Measurements from ENCODE around the gene MTREX. TPM values are rescaled to one million over a fixed set of nuclear protein-coding genes. Genes with fewer than 3 reads are reported as not detected.
"Not testable (repeated sequence)": the region's sequence is repeated elsewhere in the genome, so short reads cannot be mapped to it uniquely, and the experiment has no call there.

The MTREX gene
- 69.0 TPM for total RNA-seq

GRCh38 chr5:55307383-55308253, at the start of gene MTREX, which contains the start of gene DHX29:
Gene MTREX (plus strand): TSS chr5:55307989. CDS start chr5:55308014, 25 bp downstream.
Gene DHX29 (minus strand): TSS chr5:55307694. CDS start chr5:55307573, 121 bp downstream.
- intact Hi-C loops (cut with DNase I): loop anchor here (5.0 kb wide), 1 partner anchor 145 kb away; the partner anchor contains the start of gene GPX8
- peak; percentile 98 for ATAC-seq
- peak; percentile 93 for DNase-seq (ENCODE audit: low spot score)

GRCh38 chr5:55258339-55258738, 49.5 kb upstream of the MTREX start:
- ATAC-seq (no peak), DNase-seq (ENCODE audit: low spot score) (no peak)
- intact Hi-C loops (cut with DNase I): no loop called here

- intact Hi-C loops (cut with DNase I): no loop called here
- ATAC-seq (no peak), DNase-seq (ENCODE audit: low spot score) (no peak)
Measured at GRCh38 chr5:55276771-55277170, 31.0 kb upstream of the MTREX start.

GRCh38 chr5:55278778-55279177, 29.0 kb upstream of the MTREX start:
- no peak for DNase-seq (ENCODE audit: low spot score)
- no peak for ATAC-seq
- intact Hi-C loops (cut with DNase I): no loop called here

- intact Hi-C loops (cut with DNase I): no loop called here
- DNase-seq (ENCODE audit: low spot score): no peak
- ATAC-seq: no peak
Measured at GRCh38 chr5:55286411-55286933, 21.3 kb upstream of the MTREX start.

GRCh38 chr5:55289808-55290207, 18.0 kb upstream of the MTREX start:
- intact Hi-C loops (cut with DNase I): no loop called here
- no peak for ATAC-seq
- no peak for DNase-seq (ENCODE audit: low spot score)

GRCh38 chr5:55290991-55291390, 16.8 kb upstream of the MTREX start:
- no peak for DNase-seq (ENCODE audit: low spot score)
- ATAC-seq: no peak
- intact Hi-C loops (cut with DNase I): no loop called here

- no peak for ATAC-seq
- intact Hi-C loops (cut with DNase I): no loop called here
- no peak for DNase-seq (ENCODE audit: low spot score)
Measured at GRCh38 chr5:55294935-55295334, 12.9 kb upstream of the MTREX start.

- ATAC-seq (no peak), DNase-seq (ENCODE audit: low spot score) (no peak)
- intact Hi-C loops (cut with DNase I): no loop called here
Measured at GRCh38 chr5:55300890-55301289, 6.9 kb upstream of the MTREX start.

GRCh38 chr5:55303238-55303690, 4.5 kb upstream of the MTREX start:
- intact Hi-C loops (cut with DNase I): no loop called here
- no peak for ATAC-seq
- DNase-seq (ENCODE audit: low spot score): no peak

GRCh38 chr5:55304584-55304983, 3.2 kb upstream of the MTREX start:
- DNase-seq (ENCODE audit: low spot score) (no peak), ATAC-seq (no peak)
- intact Hi-C loops (cut with DNase I): no loop called here

GRCh38 chr5:55305345-55305744, 2.4 kb upstream of the MTREX start:
- ATAC-seq (no peak), DNase-seq (ENCODE audit: low spot score) (no peak)
- intact Hi-C loops (cut with DNase I): loop anchor here (5.0 kb wide), 1 partner anchor 143 kb away; the partner anchor contains the start of gene GPX8

GRCh38 chr5:55306641-55307382, 977 bp upstream of the MTREX start:
- DNase-seq (ENCODE audit: low spot score) (no peak), ATAC-seq (no peak)
- intact Hi-C loops (cut with DNase I): loop anchor here (5.0 kb wide), 1 partner anchor 145 kb away; the partner anchor contains the start of gene GPX8

- DNase-seq (ENCODE audit: low spot score) (no peak), ATAC-seq (peak; percentile 18)
- intact Hi-C loops (cut with DNase I): loop anchor here (5.0 kb wide), 1 partner anchor 146 kb away; the partner anchor contains the start of gene GPX8
Measured at GRCh38 chr5:55308254-55308836, 556 bp downstream of the MTREX start.

GRCh38 chr5:55313870-55314617, 6.3 kb downstream of the MTREX start:
- no peak for DNase-seq (ENCODE audit: low spot score)
- no peak for ATAC-seq
- intact Hi-C loops (cut with DNase I): no loop called here

GRCh38 chr5:55316289-55316688, 8.5 kb downstream of the MTREX start:
- intact Hi-C loops (cut with DNase I): no loop called here
- DNase-seq (ENCODE audit: low spot score) (no peak), ATAC-seq (no peak)

GRCh38 chr5:55316837-55317236, 9.0 kb downstream of the MTREX start:
- ATAC-seq: no peak
- intact Hi-C loops (cut with DNase I): no loop called here
- DNase-seq (ENCODE audit: low spot score): no peak

GRCh38 chr5:55318237-55318636, 10.4 kb downstream of the MTREX start:
- ATAC-seq; DNase-seq (ENCODE audit: low spot score); intact Hi-C loops (cut with DNase I): not testable (repeated sequence)
